ENCODE data around the gene FERMT1.
A peak's percentile ranks its signal among the peaks of the same experiment; 100 is the strongest.
"Not testable (repeated sequence)": the region's sequence is repeated elsewhere in the genome, so short reads cannot be mapped to it uniquely, and the experiment has no call there.

The FERMT1 gene

GRCh38 chr20:6114696-6115095, 8.1 kb downstream of the FERMT1 start:
- no peak for DNase-seq

- no peak for DNase-seq
Observed at GRCh38 chr20:6113951-6114350, 8.9 kb downstream of the FERMT1 start.

- not testable (repeated sequence) for DNase-seq
Observed at GRCh38 chr20:6112965-6113364, 9.9 kb downstream of the FERMT1 start.

GRCh38 chr20:6108330-6108729, 14.5 kb downstream of the FERMT1 start:
- DNase-seq: no peak

GRCh38 chr20:6104493-6105188, 18.2 kb downstream of the FERMT1 start:
- no peak for DNase-seq

DNA sequence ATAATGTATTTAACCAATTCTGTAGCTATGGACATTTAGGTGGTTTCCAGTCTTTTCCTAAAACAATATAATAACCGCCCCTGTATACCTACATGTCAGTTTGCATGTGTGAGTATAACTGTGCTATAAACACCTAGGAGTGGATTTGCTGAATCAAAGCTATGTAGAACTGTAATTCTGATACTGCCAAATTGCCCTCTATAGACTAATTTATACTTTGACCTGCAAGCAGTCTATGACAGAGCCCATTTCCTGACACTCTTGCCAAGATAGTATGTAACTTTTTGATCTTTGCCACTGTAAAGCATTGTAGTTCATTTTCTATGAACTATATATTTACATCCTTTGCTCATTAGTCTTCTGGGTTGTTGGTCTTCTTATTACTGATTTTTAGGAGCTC, 19.5 kb downstream of the FERMT1 start:
- DNase-seq: no peak

DNA sequence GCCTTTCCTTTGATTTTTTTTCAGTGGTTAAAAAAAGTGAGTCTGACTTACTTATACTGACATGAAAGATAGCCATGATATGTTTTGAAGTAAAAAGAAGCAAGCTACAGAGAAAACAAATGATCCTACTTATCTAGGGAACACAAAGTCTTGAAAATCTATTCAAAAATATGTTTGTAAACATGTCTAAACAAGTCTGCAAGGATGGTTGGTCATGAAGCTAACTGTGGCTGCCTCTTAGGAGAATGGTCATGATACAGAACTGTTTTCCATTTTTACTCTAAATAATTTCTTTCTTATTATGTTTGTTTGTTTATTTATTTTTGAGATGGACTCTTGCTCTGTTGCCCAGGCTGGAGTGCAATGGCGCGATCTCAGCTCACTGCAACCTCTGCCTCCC, 21.5 kb downstream of the FERMT1 start:
- DNase-seq: no peak

DNA sequence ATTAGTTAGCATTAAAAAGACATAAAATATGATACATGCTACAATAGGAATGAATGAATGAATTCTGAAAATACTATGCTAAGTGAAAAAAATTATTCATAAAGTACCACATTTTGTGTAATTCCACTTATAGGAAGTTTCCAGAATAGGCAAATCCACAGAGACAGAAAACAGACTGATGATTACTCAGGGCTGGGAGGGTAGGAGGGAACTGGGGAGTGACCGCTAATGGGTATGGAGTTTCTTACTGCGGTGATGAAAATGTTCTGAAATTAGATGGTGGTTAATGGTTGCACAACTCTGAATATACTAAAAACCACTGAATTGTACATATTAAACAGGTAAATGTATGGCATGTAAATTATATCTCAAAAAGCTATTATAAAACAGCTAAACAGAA, 22.6 kb downstream of the FERMT1 start:
- DNase-seq: no peak

- DNase-seq: no peak
Observed at GRCh38 chr20:6099819-6100218, 23.0 kb downstream of the FERMT1 start.

DNA sequence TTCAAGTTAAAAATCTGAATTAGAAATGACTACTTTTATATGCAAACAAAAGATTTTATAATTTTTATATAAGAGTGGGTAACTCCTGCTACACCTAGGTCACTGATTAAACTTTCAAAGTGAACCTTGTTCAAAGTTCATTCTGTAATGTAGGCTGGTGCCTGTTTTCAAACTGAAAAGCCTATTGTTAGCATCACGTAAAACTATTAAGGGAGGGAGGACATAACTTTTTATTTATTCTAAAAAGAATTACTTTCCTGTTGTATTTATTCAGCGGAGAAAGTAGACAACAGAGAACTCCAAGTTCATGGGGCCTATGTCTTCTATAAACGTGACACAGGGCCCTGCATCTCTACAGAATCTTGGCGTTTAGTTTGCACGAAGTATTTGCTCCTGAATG, 27.4 kb downstream of the FERMT1 start:
- DNase-seq: no peak

- no peak for DNase-seq
Observed at GRCh38 chr20:6094565-6094964, 28.3 kb downstream of the FERMT1 start.

DNA sequence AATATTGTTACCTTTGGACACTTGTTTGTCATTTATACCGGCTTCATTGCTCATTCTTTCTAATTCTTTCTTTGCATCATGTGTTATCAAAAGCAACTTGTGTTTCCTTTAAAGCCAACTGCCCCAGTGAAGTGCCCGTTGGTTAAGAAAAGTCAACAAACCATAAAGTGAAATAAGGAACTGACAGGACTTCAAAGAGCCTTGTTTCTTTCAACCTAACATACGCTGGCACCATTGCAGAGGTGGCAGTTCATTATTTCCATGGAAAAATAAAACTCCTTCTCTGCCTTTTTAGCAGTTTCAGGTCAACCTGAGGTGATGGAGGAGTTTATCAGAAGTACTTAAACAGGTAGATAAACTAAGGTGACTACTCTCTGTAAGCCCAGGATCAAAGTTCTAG, 28.8 kb downstream of the FERMT1 start:
- DNase-seq: no peak

- no peak for DNase-seq
Observed at GRCh38 chr20:6091661-6092060, 31.2 kb downstream of the FERMT1 start.

DNA sequence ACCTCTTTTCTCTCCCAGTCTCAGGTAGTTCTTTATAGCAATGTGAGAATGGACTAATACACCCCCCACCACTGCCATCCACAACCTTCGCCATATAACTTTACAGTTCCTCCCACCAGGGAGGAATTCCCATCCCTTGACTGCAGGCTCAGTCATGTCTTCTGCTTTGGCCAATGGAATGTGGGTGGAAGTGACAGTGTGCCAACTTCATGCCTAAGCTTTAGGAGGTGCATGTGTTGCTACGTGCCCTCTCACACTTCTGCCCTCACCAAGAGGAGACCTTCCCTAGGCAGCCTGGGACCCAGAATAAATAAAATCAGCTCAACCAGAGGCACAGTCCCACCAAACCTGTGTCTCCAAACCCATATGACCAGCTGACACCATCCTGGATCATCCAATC, 36.0 kb downstream of the FERMT1 start:
- DNase-seq: no peak

DNA sequence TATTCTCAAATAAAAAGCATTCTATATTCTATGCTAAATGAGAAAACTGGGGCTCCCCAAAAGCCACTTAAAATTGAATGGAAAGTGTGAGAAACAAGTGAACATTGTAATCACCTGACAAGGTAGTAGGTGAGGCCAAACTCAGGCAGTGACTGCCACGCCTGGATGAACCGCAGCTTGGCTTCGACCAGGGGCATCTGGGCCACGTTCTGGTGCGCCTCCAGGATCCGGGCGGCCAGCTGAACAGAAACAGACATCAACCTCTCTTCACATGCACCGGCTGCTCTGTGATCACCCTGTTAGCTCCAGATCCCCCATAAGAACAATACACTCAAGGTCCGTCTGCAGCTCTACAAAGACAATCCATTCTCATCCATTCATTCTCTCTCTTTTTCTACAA, 38.9 kb downstream of the FERMT1 start:
- DNase-seq: no peak

DNA sequence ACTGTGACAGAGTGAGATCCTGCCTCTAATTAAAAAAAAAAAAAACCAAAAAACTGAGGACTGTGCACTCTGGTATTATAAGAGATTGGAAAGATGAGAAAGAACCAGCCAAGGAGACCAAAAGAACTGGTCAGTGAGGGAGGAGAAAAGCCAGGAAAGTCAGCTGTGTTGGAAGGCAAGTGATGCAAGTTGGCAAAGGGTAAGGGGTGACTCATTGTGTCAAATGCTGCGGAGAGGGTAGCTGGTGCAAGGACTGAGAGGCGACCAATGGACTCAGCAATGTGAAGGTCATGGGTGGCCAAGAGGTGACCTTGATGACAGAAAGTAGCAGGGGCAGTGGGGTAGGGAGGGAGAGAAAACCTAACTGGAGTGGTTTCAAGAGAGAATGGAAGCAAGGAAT, 41.6 kb downstream of the FERMT1 start:
- no peak for DNase-seq

DNA sequence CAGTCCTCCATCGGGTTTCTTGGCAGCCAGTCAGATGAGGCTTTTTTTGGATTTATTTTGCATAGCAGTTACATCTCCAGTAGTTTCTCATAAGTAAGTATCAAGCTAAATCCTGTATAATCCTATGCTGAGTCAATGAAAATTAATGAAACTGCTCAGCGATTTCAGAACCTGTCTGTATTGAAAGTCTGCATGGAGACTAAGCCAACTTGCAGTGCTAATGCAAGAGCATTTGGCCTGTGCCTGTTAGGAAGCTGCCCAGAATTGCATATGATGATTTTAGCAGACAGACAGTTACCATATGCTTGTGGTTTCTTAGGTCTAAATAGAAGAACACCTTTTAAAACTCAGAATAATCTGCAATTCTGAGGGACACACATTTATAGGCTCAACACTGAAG, 43.8 kb downstream of the FERMT1 start:
- DNase-seq: no peak

DNA sequence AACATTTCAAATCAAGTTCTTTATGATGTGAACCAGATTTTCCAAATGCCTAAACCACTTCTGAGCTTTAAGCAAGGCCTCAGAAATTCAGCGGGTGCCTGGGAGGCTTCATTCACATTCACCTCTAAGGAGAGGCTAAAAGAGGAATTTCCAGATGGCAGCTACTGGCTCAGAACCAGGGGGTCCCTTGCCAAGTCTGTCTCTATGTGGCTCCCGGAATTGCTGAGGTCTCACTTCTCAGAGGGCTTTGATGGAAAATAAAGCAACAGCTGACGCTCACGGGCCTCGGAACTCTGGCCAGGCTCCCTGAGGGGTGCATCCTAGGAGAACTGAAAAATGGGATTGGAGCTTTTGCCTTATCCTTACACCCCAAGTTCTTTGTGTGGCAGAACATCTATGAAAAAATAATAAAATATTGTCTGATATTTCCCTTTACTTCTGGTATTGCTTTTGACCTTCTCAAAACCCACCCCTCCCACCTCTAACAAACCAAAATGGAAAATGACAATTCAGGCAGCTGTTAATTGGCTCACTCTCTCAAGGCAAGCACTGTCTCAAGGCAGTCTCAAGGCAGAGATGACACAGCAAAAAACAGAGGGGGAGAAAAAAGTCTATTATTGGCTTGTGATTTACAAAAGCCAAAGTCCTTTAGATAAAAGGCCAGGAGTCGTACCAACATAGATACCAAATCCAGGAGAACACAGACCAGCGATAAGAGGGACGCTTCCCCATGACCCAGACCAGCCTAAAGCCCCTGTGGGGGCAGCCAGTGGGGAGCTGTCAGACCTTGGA, 47.2 kb downstream of the FERMT1 start:
- DNase-seq: peak; percentile 67

DNA sequence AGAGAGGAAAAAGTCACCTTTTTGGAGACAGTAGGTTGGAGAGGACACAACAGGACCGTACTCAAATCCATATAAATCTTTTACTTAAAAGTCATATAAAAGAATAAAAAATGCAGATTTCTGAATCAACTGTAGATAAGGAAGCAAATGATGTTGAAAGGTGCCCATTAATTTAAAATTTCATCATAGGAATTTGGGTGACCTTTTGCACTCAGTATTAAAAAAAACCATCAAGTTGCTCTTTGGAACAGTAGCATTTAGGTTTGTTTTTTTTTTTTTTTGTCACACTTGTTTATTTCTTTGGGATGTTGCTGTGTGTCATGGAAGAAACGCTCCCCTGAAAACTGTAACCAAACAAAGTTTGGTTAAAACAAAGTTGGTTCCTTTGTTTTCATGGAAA, 48.0 kb downstream of the FERMT1 start:
- no peak for DNase-seq

- DNase-seq: peak; percentile 81
Observed at GRCh38 chr20:6074145-6074561, 48.7 kb downstream of the FERMT1 start.

GRCh38 chr20:6070829-6071695, 51.8 kb downstream of the FERMT1 start:
- peak; percentile 14 for DNase-seq

DNA sequence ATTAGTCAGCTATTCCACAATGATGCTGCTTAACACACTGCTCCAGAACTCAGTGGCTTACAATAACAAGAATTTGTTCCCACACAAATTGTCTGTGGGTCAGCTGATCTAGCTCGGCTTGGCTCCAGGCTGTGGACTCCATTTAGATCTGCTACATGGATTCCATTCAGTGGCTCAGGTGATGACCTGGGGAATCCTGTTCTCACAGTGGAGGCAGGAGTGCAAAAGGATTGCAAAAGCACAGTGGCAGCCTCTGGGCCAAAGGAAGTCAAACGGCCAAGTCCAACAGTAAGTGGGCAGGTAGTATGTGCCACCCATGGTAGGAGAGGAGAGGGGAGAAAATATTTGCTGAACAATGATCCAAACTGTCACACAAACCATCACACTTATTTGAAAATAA, 53.2 kb downstream of the FERMT1 start:
- no peak for DNase-seq

- DNase-seq: no peak
Observed at GRCh38 chr20:6067763-6068318, 55.0 kb downstream of the FERMT1 start.
